G401 (cell line): ENCODE measurements around the gene FAM98C. TPM values are rescaled to one million over a fixed set of nuclear protein-coding genes. Genes with fewer than 3 reads are reported as not detected.

ENCODE experiments used
- DNase-seq: peaks from one replicate; pipeline ENCODE4 v3.0.0-alpha.2; 2015; ENCODE audit warnings: low spot score
- in situ Hi-C: cut with HindIII; loops from 2 replicates; pipeline ENCODE4 v1.10.0; 2016; ENCODE audit warnings: low sequenced_read_pairs, mixed read lengths
- total RNA-seq: library from RNA; depleted of rRNA; stranded (reverse); fragments of >200 nt; shearing (Covaris generic); gene quantifications from 2 replicates; pipeline ENCODE4 v1.2.3, GENCODE V29; 2014

The FAM98C gene
- total RNA-seq, 1 experiment from 2014 or later, result 23.5 TPM

DNA sequence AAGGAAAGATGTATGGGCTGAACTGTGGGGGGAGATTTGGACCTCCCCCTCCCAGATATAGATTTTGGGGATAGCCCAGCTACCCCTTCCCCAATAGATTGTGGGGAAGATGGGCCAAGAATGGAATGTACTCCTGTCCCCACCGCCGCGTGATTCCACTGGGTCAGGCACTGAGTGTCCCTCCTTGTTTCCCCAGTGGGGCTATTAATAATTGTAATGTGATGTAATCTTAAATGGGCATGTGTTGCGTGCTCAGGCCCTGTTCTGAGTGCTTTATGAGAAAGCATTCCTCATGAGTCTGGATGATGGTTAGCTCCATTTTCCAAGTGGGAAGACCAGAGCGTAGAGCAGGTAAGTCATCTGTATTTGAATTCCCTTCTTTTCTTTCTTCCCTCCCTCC lies 27.1 kb upstream of the FAM98C start:
- DNase-seq, result no peak
- in situ Hi-C loops, result no loop called here

- in situ Hi-C loops, result no loop called here
- no peak for DNase-seq
Observed at GRCh38 chr19:38376576-38376975, 26.3 kb upstream of the FAM98C start.

DNA sequence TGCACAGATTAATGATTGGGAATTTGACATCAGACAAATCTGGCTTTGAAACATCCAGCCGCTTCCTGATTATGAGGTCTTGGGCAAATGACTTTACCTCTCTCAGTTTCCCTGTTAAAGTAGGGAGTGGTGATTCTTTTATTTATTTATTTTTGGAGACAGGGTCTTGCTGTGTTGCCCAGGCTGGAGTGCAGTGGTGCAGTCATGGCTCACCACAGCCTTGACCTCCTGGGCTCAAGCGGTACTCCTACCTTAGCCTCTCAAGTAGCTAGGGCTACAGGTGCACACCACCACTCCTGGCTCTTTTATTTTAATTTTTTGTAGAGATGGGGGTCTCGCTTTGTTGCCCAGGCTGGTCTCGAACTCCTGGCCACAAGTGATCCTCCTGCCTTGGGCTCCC lies 25.8 kb upstream of the FAM98C start:
- in situ Hi-C loops, result no loop called here
- DNase-seq, result no peak

DNA sequence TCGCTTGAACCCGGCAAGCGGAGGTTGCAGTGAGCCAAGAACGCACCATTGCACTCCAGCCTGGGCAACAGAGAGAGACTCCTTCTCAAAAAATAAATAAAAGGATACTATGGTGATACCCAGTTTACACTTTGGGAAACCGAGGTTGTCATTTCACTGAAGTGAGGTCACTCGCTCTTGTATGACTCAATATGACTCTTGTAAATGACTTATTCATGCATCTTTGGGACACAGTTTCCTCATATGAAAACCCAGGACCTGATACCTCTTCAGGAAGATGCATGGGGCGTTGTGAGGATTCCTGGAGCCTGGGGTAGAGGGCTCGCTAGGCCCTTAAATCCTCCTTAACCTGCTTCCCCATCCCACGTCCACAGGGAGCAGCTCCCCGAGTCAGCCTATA lies 24.0 kb upstream of the FAM98C start:
- DNase-seq, result no peak
- in situ Hi-C loops, result no loop called here

DNA sequence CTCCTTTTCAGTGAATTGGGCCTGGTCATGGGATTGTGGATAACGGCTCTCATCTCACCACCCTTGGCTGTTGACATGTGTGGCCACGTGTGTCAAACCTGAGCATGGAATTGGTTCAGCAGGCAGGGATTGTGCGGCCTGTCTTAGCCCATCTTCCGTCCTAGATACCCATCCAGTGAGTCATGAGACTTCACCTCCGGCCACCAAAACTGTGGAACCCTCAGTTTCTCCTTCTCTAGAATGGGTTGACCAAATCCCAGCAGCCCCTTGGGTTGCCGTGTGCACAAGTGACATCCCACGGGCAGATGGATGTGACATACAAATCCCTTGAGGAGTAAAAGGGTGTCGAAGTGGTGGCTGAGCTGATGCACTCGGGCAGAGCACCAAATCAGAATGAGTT lies 21.8 kb upstream of the FAM98C start:
- DNase-seq, result no peak
- in situ Hi-C loops, result no loop called here

GRCh38 chr19:38383184-38383583 lies 19.7 kb upstream of the FAM98C start:
- in situ Hi-C loops, result no loop called here
- no peak for DNase-seq

DNA sequence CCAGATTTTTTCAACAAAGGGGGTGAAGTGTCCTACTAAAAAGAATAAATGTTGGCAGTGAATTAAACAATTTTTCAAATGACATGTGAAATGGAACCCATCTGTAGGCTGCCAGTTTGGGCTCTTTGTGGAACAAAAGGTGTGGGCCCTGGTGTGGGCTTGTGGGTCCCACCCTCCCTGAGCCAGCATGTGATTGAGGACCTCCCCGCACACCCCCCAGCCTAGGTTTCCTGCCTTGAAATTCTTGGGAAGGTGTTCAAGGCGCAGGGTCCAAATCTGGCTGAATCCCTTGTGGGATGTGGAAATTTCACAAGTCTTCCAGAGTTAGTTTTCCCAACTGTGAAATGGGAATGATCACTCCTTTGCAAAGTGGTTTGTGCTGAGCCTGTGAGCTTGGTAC lies 19.1 kb upstream of the FAM98C start:
- in situ Hi-C loops, result no loop called here
- DNase-seq, result no peak

DNA sequence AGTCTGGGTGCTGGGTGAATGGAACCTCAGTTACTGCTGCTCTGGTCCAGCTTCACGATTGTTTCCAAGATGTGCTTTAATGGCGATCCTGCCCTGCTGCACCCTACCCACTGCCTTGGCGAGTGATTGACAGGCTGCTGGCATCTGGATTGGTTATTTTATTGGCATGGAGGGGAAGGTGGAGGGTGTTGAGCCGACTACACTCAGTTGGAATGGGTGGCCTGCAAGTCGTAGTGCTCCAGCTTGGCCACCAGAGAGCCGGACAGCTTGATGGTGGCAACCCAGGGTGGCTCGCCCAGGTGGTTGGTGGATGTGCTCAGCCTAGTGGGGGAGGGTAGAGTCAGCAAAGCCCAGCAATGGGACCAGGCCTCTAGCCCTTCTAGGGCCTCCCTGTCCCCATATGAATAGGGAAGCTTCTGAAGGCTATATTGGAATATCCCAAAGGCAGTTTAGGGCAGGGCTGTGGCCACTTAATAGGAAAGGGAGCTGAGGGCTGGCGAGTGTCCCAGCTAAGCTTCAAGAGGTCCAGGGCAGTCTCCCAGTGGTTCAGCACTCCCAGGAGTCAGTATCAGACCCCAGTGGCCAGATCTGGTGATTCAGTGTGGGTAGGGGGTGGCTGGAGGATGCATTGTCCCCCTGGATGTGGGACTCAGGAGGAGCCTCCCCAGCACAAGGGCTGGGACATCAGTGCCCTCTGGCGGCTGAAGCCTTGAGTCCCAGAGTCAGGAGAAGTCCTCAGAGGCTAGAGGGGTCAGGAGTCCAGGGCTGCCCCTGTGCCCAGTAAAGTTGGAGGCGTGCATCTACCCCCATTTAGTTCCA lies 18.5 kb upstream of the FAM98C start:
- in situ Hi-C loops, result no loop called here
- peak; percentile 19 for DNase-seq

DNA sequence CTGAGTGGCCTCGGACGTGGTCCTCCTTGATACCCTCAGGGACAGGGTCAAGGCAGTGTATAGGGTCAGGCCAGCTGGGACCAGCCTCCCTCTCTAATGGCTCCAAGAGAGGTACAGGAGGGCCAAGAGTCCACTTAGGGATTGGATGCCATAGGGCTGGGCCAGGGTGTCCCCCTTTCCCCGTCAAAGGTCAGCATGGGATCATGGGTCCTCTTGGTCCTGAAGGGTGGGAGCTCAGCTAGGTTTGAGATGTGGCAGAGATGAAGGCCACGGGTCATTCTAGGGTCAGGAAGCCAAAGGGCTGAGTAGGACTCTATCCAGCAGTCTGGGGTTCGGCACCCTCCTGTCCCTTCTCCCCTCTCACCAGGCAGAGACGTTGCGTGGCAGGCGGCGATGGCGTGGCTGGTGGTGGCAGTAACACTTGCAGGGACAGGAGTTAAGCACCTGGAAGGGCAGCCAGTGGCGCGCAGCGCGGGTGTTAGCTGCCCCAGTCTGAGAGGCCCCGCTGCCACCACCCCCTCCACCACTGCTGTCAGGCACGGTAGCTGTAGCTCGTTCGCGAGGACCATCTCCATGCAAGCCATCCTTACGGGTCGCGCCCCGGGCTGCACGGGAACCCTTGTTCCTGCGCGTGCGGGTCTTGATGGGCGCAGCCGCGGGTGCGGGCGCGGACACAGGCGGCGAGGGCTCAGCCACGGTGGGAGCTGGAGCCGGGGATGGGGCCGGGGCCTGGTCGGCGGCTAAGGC lies 17.7 kb upstream of the FAM98C start:
- in situ Hi-C loops, result no loop called here
- DNase-seq, result no peak

DNA sequence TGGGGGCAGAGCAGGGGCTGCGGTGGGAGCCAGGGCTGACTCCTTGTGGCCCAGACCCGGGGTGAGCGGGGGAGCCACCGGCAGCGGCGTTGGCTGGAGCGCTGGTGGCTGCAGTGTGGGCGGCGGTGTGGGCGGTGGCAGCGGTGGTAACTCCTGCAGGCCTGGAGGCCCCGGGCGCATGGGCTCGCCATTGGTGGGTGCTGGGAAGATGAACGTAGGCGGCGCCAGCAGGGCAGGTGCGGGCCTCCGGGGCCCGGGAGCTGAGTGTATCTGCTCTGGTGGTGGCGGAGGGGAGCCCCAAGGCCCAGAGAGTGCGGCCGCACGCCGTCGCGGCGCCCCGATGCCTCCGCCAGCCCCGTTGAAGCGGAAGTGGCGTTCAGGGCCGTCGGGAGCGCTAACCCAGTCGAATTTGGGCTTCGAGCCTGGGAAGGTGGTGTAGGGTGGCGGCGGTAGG lies 17.1 kb upstream of the FAM98C start:
- in situ Hi-C loops, result no loop called here
- DNase-seq, result no peak

- in situ Hi-C loops, result no loop called here
- DNase-seq, result no peak
Observed at GRCh38 chr19:38386300-38386970, 16.5 kb upstream of the FAM98C start.

GRCh38 chr19:38386971-38387549 lies 15.8 kb upstream of the FAM98C start:
- in situ Hi-C loops, result no loop called here
- DNase-seq, result no peak

DNA sequence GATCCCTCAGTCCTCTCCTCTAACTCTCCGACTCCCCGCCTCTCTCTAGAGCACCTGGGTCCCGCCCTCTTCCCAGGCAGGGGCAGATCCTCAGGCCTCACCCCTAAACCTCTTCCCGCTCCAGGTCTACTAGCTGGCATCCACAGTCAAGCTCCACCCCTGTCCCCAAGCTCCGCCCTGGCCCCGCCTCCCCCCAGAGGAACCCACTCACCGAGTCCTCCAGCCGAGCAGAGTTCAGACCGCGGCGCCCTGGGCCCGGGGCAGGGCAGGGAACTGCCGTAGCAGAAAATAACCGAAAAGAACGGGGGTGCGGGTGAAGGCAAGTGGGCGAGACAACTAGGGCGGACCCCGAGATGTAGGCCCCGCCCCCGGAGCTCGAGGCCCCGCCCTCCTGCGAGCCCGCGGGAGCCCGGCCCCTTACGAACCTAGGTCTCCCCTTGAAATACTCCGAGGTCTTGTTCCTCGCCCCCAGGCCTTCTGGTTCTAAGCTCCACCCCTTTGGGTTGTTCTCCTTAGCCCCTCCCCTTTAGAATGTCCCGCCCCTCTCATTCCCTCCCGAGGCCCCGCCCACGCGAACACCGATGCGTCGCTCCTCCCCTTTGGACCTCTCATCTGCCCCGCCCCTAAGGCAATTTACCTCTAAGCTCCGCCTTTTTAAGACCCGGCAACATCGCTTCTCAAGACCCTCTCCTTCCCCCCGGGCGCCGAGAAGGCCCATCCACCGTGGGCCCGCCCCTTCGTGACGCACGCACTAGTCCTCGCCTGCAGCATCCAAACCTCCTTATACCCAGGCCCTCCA lies 15.1 kb upstream of the FAM98C start, which contains the start of gene GGN:
Gene GGN (minus strand): TSS at position 485 of the 799 bp plus-strand sequence. CDS start 773 bp downstream, outside the sequence.
- in situ Hi-C loops, result no loop called here
- DNase-seq, result peak; percentile 85

GRCh38 chr19:38388349-38389100 lies 14.4 kb upstream of the FAM98C start, which contains the start of gene SPRED3:
SPRED3 (plus strand) TSS chr19:38388697; CDS start chr19:38390303, 1,606 bp downstream.
- no peak for DNase-seq
- in situ Hi-C loops, result no loop called here

GRCh38 chr19:38389101-38389925 lies 13.6 kb upstream of the FAM98C start:
- DNase-seq, result peak; percentile 34
- in situ Hi-C loops, result no loop called here

DNA sequence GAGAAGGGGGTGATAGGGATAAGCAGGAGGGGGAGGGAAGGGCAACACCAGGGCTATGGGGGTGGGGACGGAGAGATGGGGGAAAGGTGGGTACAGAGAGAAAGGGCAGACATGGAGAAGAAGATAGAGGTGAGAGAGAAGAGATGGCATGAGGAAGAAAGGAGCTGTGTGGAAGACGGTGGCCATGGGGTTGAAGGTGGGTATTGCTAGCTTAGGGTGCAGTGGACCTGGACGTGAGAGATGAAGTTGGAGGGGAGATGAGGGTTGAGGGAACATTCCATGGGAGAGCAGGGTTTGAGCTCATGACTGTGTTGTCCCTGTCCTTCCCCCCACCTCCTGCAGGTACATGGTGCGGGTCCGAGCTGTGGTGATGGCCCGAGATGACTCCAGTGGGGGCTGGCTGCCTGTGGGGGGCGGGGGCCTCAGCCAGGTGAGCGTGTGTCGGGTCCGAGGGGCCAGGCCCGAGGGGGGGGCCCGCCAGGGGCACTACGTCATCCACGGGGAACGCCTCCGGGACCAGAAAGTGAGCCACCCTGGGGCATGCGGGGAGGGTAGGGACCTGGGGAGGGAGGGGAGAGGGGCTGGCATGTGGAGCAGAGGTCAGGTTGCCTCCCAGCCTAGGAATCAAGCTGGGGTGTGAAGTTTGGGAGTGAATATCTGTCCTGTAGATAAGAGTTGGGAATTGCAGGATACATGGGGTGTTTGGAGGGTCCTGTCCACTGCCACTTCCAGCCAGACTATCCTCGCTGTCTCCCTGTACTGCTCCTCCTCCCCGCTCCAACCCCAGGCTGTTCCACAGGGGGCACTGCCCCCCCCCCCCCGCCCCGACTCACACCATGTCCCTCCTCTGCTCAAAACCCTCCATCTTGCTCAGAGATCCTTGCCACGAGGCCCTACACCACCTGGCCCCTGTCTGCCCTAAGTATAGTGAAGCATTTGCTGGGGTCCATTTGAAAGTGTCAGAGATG lies 12.7 kb upstream of the FAM98C start:
- in situ Hi-C loops, result no loop called here
- DNase-seq, result no peak
